SK-N-MC (cell line): ENCODE measurements around the gene INSIG1.

Source experiments
- EZH2 ChIP-seq: fragments of 200-600 bp; sonication (generic); IDR thresholded peaks from one replicate; pipeline ENCODE4 v1.6.1; 2017; ENCODE audit warnings: antibody characterized with exemption
- FOXP2 ChIP-seq: optimal IDR thresholded peaks from 2 replicates; pipeline ENCODE3; 2011; ENCODE audit warnings: mild to moderate bottlenecking, moderate library complexity; ENCODE audit not compliant: insufficient read depth; ENCODE audit errors: extremely low read length, control extremely low read depth
- POLR2AphosphoS5 ChIP-seq: IDR thresholded peaks from 2 replicates; pipeline ENCODE4 v1.6.1; 2012; ENCODE audit warnings: mild to moderate bottlenecking, low read depth, low read length, borderline replicate concordance

DNA sequence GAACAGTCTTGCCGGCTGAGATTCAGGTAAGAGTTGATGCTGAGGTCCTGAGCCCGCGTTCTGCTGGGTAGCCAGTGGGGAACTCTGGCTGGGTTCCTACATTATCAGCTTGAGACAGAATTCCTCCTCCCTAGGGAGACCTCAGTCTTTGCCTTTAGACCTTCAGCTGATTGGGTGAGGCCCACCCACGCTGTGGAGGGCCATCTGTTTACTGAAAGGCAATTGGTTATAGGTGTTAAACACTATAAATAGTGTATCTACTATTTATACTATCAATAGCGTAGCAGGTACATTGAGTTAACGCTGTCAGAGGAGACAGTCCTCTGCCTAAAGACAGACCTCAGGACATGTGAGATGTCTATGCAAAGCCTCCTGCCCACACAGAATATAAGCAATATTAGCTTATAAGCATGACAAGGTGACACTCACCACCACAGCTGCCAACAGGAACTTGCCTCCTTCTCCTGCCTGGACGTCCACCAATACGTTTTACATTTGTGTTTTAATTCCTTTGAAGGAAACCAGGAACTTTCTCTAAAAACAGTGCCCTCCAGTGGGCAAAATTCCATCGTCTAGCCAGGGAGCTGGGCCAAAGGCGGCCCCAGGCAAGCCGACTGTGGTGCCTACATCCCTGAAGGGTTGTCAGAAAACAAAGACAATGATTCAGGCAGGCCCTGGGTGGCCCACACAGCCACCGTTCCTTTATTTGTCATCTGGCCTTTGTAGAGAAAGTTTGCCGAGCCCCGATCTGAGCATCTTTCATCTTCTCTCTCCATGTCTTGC lies 58.8 kb downstream of the INSIG1 start:
- TF ChIP-seq POLR2AphosphoS5, result no peak
- no peak for TF ChIP-seq EZH2
- TF ChIP-seq FOXP2, result no peak
